ENCODE data around the gene ARL15.

GRCh38 chr5:54156577-54156976 is 153.8 kb downstream of the ARL15 start:
- TF ChIP-seq, protein P1, sequence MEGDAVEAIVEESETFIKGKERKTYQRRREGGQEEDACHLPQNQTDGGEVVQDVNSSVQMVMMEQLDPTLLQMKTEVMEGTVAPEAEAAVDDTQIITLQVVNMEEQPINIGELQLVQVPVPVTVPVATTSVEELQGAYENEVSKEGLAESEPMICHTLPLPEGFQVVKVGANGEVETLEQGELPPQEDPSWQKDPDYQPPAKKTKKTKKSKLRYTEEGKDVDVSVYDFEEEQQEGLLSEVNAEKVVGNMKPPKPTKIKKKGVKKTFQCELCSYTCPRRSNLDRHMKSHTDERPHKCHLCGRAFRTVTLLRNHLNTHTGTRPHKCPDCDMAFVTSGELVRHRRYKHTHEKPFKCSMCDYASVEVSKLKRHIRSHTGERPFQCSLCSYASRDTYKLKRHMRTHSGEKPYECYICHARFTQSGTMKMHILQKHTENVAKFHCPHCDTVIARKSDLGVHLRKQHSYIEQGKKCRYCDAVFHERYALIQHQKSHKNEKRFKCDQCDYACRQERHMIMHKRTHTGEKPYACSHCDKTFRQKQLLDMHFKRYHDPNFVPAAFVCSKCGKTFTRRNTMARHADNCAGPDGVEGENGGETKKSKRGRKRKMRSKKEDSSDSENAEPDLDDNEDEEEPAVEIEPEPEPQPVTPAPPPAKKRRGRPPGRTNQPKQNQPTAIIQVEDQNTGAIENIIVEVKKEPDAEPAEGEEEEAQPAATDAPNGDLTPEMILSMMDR (IDR thresholded peaks at IDR 0.05; ENCODE audit: low read depth, low read length, missing input control), result no peak
- TF ChIP-seq RAD21 (IDR thresholded peaks at IDR 0.05) (no peak), MAX (IDR thresholded peaks at IDR 0.05) (no peak), SP1 (IDR thresholded peaks at IDR 0.05) (no peak), FOXA1 (IDR thresholded peaks at IDR 0.05) (no peak), EGR1 (IDR thresholded peaks at IDR 0.05; ENCODE audit: low read depth in 2 of 2) (no peak), JUND (IDR thresholded peaks at IDR 0.05) (no peak), RXRA (IDR thresholded peaks at IDR 0.05) (no peak)
- TF ChIP-seq, protein P2, sequence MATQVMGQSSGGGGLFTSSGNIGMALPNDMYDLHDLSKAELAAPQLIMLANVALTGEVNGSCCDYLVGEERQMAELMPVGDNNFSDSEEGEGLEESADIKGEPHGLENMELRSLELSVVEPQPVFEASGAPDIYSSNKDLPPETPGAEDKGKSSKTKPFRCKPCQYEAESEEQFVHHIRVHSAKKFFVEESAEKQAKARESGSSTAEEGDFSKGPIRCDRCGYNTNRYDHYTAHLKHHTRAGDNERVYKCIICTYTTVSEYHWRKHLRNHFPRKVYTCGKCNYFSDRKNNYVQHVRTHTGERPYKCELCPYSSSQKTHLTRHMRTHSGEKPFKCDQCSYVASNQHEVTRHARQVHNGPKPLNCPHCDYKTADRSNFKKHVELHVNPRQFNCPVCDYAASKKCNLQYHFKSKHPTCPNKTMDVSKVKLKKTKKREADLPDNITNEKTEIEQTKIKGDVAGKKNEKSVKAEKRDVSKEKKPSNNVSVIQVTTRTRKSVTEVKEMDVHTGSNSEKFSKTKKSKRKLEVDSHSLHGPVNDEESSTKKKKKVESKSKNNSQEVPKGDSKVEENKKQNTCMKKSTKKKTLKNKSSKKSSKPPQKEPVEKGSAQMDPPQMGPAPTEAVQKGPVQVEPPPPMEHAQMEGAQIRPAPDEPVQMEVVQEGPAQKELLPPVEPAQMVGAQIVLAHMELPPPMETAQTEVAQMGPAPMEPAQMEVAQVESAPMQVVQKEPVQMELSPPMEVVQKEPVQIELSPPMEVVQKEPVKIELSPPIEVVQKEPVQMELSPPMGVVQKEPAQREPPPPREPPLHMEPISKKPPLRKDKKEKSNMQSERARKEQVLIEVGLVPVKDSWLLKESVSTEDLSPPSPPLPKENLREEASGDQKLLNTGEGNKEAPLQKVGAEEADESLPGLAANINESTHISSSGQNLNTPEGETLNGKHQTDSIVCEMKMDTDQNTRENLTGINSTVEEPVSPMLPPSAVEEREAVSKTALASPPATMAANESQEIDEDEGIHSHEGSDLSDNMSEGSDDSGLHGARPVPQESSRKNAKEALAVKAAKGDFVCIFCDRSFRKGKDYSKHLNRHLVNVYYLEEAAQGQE (IDR thresholded peaks at IDR 0.05), result no peak
- TF ChIP-seq, protein P3, sequence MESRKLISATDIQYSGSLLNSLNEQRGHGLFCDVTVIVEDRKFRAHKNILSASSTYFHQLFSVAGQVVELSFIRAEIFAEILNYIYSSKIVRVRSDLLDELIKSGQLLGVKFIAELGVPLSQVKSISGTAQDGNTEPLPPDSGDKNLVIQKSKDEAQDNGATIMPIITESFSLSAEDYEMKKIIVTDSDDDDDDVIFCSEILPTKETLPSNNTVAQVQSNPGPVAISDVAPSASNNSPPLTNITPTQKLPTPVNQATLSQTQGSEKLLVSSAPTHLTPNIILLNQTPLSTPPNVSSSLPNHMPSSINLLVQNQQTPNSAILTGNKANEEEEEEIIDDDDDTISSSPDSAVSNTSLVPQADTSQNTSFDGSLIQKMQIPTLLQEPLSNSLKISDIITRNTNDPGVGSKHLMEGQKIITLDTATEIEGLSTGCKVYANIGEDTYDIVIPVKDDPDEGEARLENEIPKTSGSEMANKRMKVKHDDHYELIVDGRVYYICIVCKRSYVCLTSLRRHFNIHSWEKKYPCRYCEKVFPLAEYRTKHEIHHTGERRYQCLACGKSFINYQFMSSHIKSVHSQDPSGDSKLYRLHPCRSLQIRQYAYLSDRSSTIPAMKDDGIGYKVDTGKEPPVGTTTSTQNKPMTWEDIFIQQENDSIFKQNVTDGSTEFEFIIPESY (IDR thresholded peaks at IDR 0.05), result no peak

All from liver (tissue), 3 donors.